ENCODE results near the gene HTRA1. TPM values are rescaled to one million over a fixed set of nuclear protein-coding genes. Genes with fewer than 3 reads are reported as not detected.

HTRA1 gene
- total RNA-seq, 1 experiment from 2014 or later: 32.8 TPM

- in situ Hi-C loops (cut with HindIII; ENCODE audit: low pct_unique_long_range_greater_than_20kb, low sequenced_read_pairs) (no loop called here), intact Hi-C loops (cut with micrococcal nuclease; ENCODE audit: unreplicated experiment) (loop anchor here (10.0 kb wide), 1 partner anchor 106 kb away; the partner anchor contains the start of gene ARMS2)
- TF ChIP-seq TCF7L2 (IDR thresholded peaks at IDR 0.05; ENCODE audit: low read depth, low read length) (no peak), SIN3A (IDR thresholded peaks at IDR 0.05; ENCODE audit: borderline replicate concordance, insufficient read depth, low read depth, low read length) (no peak), REST (IDR thresholded peaks at IDR 0.05; ENCODE audit: insufficient read depth in 1 of 2, low read depth in 2 of 2, low read length in 1 of 2) (no peak), POLR2AphosphoS5 (IDR thresholded peaks at IDR 0.05; ENCODE audit: low read depth, low read length) (no peak)
- TF ChIP-seq, protein P1, sequence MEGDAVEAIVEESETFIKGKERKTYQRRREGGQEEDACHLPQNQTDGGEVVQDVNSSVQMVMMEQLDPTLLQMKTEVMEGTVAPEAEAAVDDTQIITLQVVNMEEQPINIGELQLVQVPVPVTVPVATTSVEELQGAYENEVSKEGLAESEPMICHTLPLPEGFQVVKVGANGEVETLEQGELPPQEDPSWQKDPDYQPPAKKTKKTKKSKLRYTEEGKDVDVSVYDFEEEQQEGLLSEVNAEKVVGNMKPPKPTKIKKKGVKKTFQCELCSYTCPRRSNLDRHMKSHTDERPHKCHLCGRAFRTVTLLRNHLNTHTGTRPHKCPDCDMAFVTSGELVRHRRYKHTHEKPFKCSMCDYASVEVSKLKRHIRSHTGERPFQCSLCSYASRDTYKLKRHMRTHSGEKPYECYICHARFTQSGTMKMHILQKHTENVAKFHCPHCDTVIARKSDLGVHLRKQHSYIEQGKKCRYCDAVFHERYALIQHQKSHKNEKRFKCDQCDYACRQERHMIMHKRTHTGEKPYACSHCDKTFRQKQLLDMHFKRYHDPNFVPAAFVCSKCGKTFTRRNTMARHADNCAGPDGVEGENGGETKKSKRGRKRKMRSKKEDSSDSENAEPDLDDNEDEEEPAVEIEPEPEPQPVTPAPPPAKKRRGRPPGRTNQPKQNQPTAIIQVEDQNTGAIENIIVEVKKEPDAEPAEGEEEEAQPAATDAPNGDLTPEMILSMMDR (IDR thresholded peaks at IDR 0.05): no peak
- ChIA-PET CTCF (no interaction called here), POLR2A (no interaction called here)
- no peaks in the 10 kb centered on the region for H3K36me3 ChIP-seq (ENCODE audit: control insufficient read depth, insufficient read depth, low read length)
- no TSS peak for BruUV-seq (replicated peaks)
- no peak within 1 kb of the TSS for H3K4me3 ChIP-seq (ENCODE audit: low read depth in 2 of 2, low read length in 2 of 2)
- no peak within 1 kb of the TSS for H3K27ac ChIP-seq (ENCODE audit: low read length)
- H3K9me3 ChIP-seq (ENCODE audit: control insufficient read depth, insufficient read depth, low read depth, low read length): no peaks in the 10 kb centered on the region
- peaks cover 6% of the 10 kb centered on the region; the same call in 1 of the 2 replicates for H3K27me3 ChIP-seq (ENCODE audit: control insufficient read depth, insufficient read depth, low read length)
- no peaks in the 10 kb centered on the region for H3K4me1 ChIP-seq (ENCODE audit: control insufficient read depth, insufficient read depth, low read length)
- DNase-seq (ENCODE audit: low read depth, low spot score): no peak
- ATAC-seq: no peak
Observed at GRCh38 chr10:122560279-122560804, 99.0 kb downstream of the HTRA1 start, which contains the start of gene DMBT1. TSS of gene DMBT1 (plus strand) at chr10:122560754. CDS start at chr10:122560771, 17 bp downstream.

- Histone ChIP-seq H3K36me3 (ENCODE audit: control insufficient read depth, insufficient read depth, low read length) (no peaks in the 10 kb centered on the region), H3K4me3 (ENCODE audit: low read depth in 2 of 2, low read length in 2 of 2) (no peak overlapping the region), H3K4me1 (ENCODE audit: control insufficient read depth, insufficient read depth, low read length) (no peaks in the 10 kb centered on the region), H3K27ac (ENCODE audit: low read length) (no peak overlapping the region), H3K9me3 (ENCODE audit: control insufficient read depth, insufficient read depth, low read depth, low read length) (no peaks in the 10 kb centered on the region), H3K27me3 (ENCODE audit: control insufficient read depth, insufficient read depth, low read length) (peaks cover 5% of the 10 kb centered on the region; the same call in 1 of the 2 replicates)
- ATAC-seq (no peak), DNase-seq (ENCODE audit: low read depth, low spot score) (no peak)
- no TSS peak for BruUV-seq (replicated peaks)
- intact Hi-C loops (cut with micrococcal nuclease; ENCODE audit: unreplicated experiment): loop anchor here (10.0 kb wide), 1 partner anchor 106 kb away; the partner anchor contains the start of gene ARMS2
- CTCF ChIA-PET: interaction anchor here (0.6 kb wide), 1 partner anchor 109 kb away, joined by 3 read pairs; no protein-coding TSS in a partner anchor
- no peak for TF ChIP-seq POLR2AphosphoS5 (IDR thresholded peaks at IDR 0.05; ENCODE audit: low read depth, low read length)
- TF ChIP-seq REST (IDR thresholded peaks at IDR 0.05; ENCODE audit: insufficient read depth in 1 of 2, low read depth in 2 of 2, low read length in 1 of 2): no peak
- no peak for TF ChIP-seq TCF7L2 (IDR thresholded peaks at IDR 0.05; ENCODE audit: low read depth, low read length)
- no peak for TF ChIP-seq SIN3A (IDR thresholded peaks at IDR 0.05; ENCODE audit: borderline replicate concordance, insufficient read depth, low read depth, low read length)
- TF ChIP-seq, protein P1 (IDR thresholded peaks at IDR 0.05): no peak
- in situ Hi-C loops (cut with HindIII; ENCODE audit: low pct_unique_long_range_greater_than_20kb, low sequenced_read_pairs): no loop called here
- POLR2A ChIA-PET: no interaction called here
Observed at GRCh38 chr10:122561212-122561611, 99.9 kb downstream of the HTRA1 start.
